H9 (cell line): Measurements from ENCODE around the gene CACNB4. TPM values are rescaled to one million over a fixed set of nuclear protein-coding genes. Genes with fewer than 3 reads are reported as not detected.

ENCODE experiments used
- DNase-seq: peaks from one replicate; pipeline ENCODE4 v3.0.0-alpha.2; 2017
- H2AFZ ChIP-seq: one replicate; pipeline ENCODE4 v1.6.1; 2013; ENCODE audit warnings: mild to moderate bottlenecking, low read length, control low read depth, moderate library complexity
- H2AK5ac ChIP-seq: 2 replicates; pipeline ENCODE4 v1.6.1; 2013; ENCODE audit warnings: low read length, control low read depth, mixed read lengths; ENCODE audit not compliant: insufficient read length
- H2BK120ac ChIP-seq: one replicate; pipeline ENCODE4 v1.6.1; 2013; ENCODE audit warnings: low read depth, mild to moderate bottlenecking, low read length, control low read depth, inconsistent platforms; ENCODE audit not compliant: poor library complexity, severe bottlenecking
- H2BK12ac ChIP-seq: 2 replicates; pipeline ENCODE4 v1.6.1; 2013; ENCODE audit warnings: low read length, control low read depth, mixed read lengths, low read depth; ENCODE audit not compliant: insufficient read length
- H2BK15ac ChIP-seq: 2 replicates; pipeline ENCODE4 v1.6.1; 2013; ENCODE audit warnings: low read depth, low read length, control low read depth
- H2BK20ac ChIP-seq: one replicate; pipeline ENCODE4 v1.6.1; 2013; ENCODE audit warnings: low read depth, mild to moderate bottlenecking, low read length, control low read depth, inconsistent platforms; ENCODE audit not compliant: poor library complexity, severe bottlenecking
- H2BK5ac ChIP-seq: 2 replicates; pipeline ENCODE4 v1.6.1; 2013; ENCODE audit warnings: low read length, control low read depth, mixed read lengths; ENCODE audit not compliant: insufficient read length
- H3K14ac ChIP-seq: 2 replicates; pipeline ENCODE4 v1.6.1; 2013; ENCODE audit warnings: low read length, control low read depth; ENCODE audit not compliant: insufficient read depth
- H3K18ac ChIP-seq: 2 replicates; pipeline ENCODE4 v1.6.1; 2013; ENCODE audit warnings: low read depth, mild to moderate bottlenecking, mixed read lengths, low read length, control low read depth; ENCODE audit not compliant: insufficient read length
- H3K23ac ChIP-seq: 2 replicates; pipeline ENCODE4 v1.6.1; 2013; ENCODE audit warnings: low read length, control low read depth, mixed read lengths, low read depth; ENCODE audit not compliant: insufficient read length
- H3K23me2 ChIP-seq: 2 replicates; pipeline ENCODE4 v1.6.1; 2013; ENCODE audit warnings: low read depth, mild to moderate bottlenecking, mixed read lengths, low read length, control low read depth; ENCODE audit not compliant: insufficient read length, poor library complexity, severe bottlenecking
- H3K27ac ChIP-seq: 2 replicates; pipeline ENCODE4 v1.5.1; 2013; ENCODE audit warnings: low read length, control low read depth, mixed read lengths, low read depth; ENCODE audit not compliant: insufficient read length
- H3K27me3 ChIP-seq: 2 replicates; pipeline ENCODE4 v1.6.1; 2013; ENCODE audit warnings: low read length, control low read depth, inconsistent platforms; ENCODE audit not compliant: insufficient read depth
- H3K4ac ChIP-seq: 2 replicates; pipeline ENCODE4 v1.6.1; 2013; ENCODE audit warnings: low read depth, mild to moderate bottlenecking, control low read depth, inconsistent platforms, low read length, moderate library complexity
- H3K4me1 ChIP-seq: 2 replicates; pipeline ENCODE4 v1.6.1; 2013; ENCODE audit warnings: low read length, control low read depth, inconsistent platforms; ENCODE audit not compliant: insufficient read depth
- H3K4me2 ChIP-seq: 2 replicates; pipeline ENCODE4 v1.6.1; 2013; ENCODE audit warnings: low read length, control low read depth, mixed read lengths; ENCODE audit not compliant: insufficient read length, insufficient read depth
- H3K56ac ChIP-seq: 2 replicates; pipeline ENCODE4 v1.6.1; 2013; ENCODE audit warnings: low read depth, mild to moderate bottlenecking, mixed read lengths, low read length, control low read depth; ENCODE audit not compliant: insufficient read length
- H3K79me1 ChIP-seq: 2 replicates; pipeline ENCODE4 v1.6.1; 2013; ENCODE audit warnings: low read depth, mild to moderate bottlenecking, moderate library complexity, low read length, control low read depth, inconsistent platforms; ENCODE audit not compliant: insufficient read depth, poor library complexity, severe bottlenecking
- H3K79me2 ChIP-seq: 2 replicates; pipeline ENCODE4 v1.6.1; 2013; ENCODE audit warnings: low read length, control low read depth, inconsistent platforms; ENCODE audit not compliant: insufficient read depth
- H3K9ac ChIP-seq: 2 replicates; pipeline ENCODE4 v1.6.1; 2013; ENCODE audit warnings: low read length, control low read depth, mixed read lengths; ENCODE audit not compliant: insufficient read length; ENCODE audit errors: extremely low read depth
- H3K9me3 ChIP-seq: one replicate; pipeline ENCODE4 v1.6.1; 2013; ENCODE audit warnings: low read depth, low read length, inconsistent platforms; ENCODE audit not compliant: control insufficient read depth
- H3T11ph ChIP-seq: one replicate; pipeline ENCODE4 v1.6.1; 2013; ENCODE audit warnings: mild to moderate bottlenecking, low read length, control low read depth, inconsistent platforms
- H4K20me1 ChIP-seq: one replicate; pipeline ENCODE4 v1.6.1; 2013; ENCODE audit not compliant: control insufficient read depth, insufficient read length, insufficient read depth
- H4K5ac ChIP-seq: 2 replicates; pipeline ENCODE4 v1.6.1; 2013; ENCODE audit warnings: low read depth, mild to moderate bottlenecking, mixed read lengths, low read length, control low read depth; ENCODE audit not compliant: insufficient read length
- H4K8ac ChIP-seq: replicated peaks from 2 replicates; pipeline ENCODE4 v1.6.1; 2013; ENCODE audit warnings: low read length, control low read depth, mixed read lengths, low read depth; ENCODE audit not compliant: insufficient read length
- H4K91ac ChIP-seq: 2 replicates; pipeline ENCODE4 v1.6.1; 2013; ENCODE audit warnings: low read depth, mild to moderate bottlenecking, moderate library complexity, mixed read lengths, low read length, control low read depth; ENCODE audit not compliant: insufficient read length
- H3K27ac Mint-ChIP-seq, 3 experiments: 2 replicates in 2 of 3; 3 replicates in 1 of 3; pipeline ENCODE4 v1.8.0; 2020 to 2021; ENCODE audit warnings: mixed read lengths in 3 of 3, mild to moderate bottlenecking in 1 of 3, moderate library complexity in 1 of 3
- H3K27me3 Mint-ChIP-seq: 2 replicates; pipeline ENCODE4 v1.8.0; 2021; ENCODE audit warnings: low read depth, mild to moderate bottlenecking, moderate library complexity, mixed read lengths
- H3K36me3 Mint-ChIP-seq, 3 experiments: 2 replicates in 2 of 3; 3 replicates in 1 of 3; pipeline ENCODE4 v1.8.0; 2020 to 2021; ENCODE audit warnings: low read depth in 3 of 3, mixed read lengths in 3 of 3; ENCODE audit not compliant: insufficient read depth in 1 of 3
- H3K4me1 Mint-ChIP-seq, 2 experiments: 2 replicates each; pipeline ENCODE4 v1.8.0; 2020; ENCODE audit warnings: mixed read lengths in 2 of 2
- H3K4me3 Mint-ChIP-seq, 2 experiments: 2 replicates in 1 of 2; 3 replicates in 1 of 2; pipeline ENCODE4 v1.8.0; 2020 to 2021; ENCODE audit warnings: mild to moderate bottlenecking in 2 of 2, mixed read lengths in 2 of 2, moderate library complexity in 1 of 2
- H3K9me3 Mint-ChIP-seq, 2 experiments: 2 replicates in 1 of 2; 3 replicates in 1 of 2; pipeline ENCODE4 v1.8.0; 2020; ENCODE audit warnings: mild to moderate bottlenecking in 2 of 2, mixed read lengths in 2 of 2, moderate library complexity in 1 of 2
- CTCF ChIP-seq: fragments of 200-600 bp; sonication (generic); conservative IDR thresholded peaks from 3 replicates; pipeline ENCODE4 v1.8.0; 2021; ENCODE audit warnings: antibody characterized with exemption, mild to moderate bottlenecking
- WGBS: extraction: QIAGEN DNeasy Blood & Tissue Kit; methylation state at CpG from one replicate; pipeline ENCODE4 v1.1.7; 2013; ENCODE audit warnings: missing lambda C conversion rate, low lambda C conversion rate, mixed read lengths; ENCODE audit not compliant: insufficient read length; ENCODE audit errors: extremely low coverage; 5-methylcytosine and 5-hydroxymethylcytosine counted together
- total RNA-seq: library from RNA; stranded (reverse); gene quantifications from 2 replicates; pipeline ENCODE4 v1.2.1, GENCODE V29; 2021

The CACNB4 gene
- total RNA-seq, 1 experiment from 2014 or later = 1.4 TPM

- no peak overlapping the region for H3K23ac ChIP-seq
- H2BK120ac ChIP-seq = no peak overlapping the region
- DNase-seq = no peak
- no peak overlapping the region for H3K9ac ChIP-seq
- H4K8ac ChIP-seq = no peak overlapping the region
- Mint-ChIP-seq H3K36me3 (no peaks in the 10 kb centered on the region; a peak in 1 of 7 replicates), H3K4me1 (no peaks in the 10 kb centered on the region), H3K27me3 (no peaks in the 10 kb centered on the region; the same call in 1 of the 2 replicates), H3K9me3 (no peaks in the 10 kb centered on the region), H3K4me3 (no peak overlapping the region), H3K27ac (no peak overlapping the region)
- no peak overlapping the region for H2BK15ac ChIP-seq
- H3K56ac ChIP-seq = no peak overlapping the region
- H3T11ph ChIP-seq = no peak overlapping the region
- H2BK12ac ChIP-seq = no peak overlapping the region
- no CpG with 5 or more reads among the region's 6 CpGs for WGBS
- H3K27ac ChIP-seq = no peak overlapping the region
- H3K23me2 ChIP-seq = no peaks in the 10 kb centered on the region
- no peaks in the 10 kb centered on the region for H3K27me3 ChIP-seq
- H2BK20ac ChIP-seq = no peak overlapping the region
- H3K4me2 ChIP-seq = no peak overlapping the region
- H3K79me2 ChIP-seq = no peaks in the 10 kb centered on the region
- H3K14ac ChIP-seq = no peak overlapping the region
- no peak for TF ChIP-seq CTCF
- H3K4me1 ChIP-seq = no peaks in the 10 kb centered on the region
- H4K20me1 ChIP-seq = no peaks in the 10 kb centered on the region
- no peak overlapping the region for H4K5ac ChIP-seq
- H2AFZ ChIP-seq = no peak overlapping the region
- H3K79me1 ChIP-seq = no peaks in the 10 kb centered on the region
- H3K4ac ChIP-seq = no peak overlapping the region
- H2AK5ac ChIP-seq = no peak overlapping the region
- H4K91ac ChIP-seq = no peak overlapping the region
- H3K18ac ChIP-seq = no peak overlapping the region
- no peaks in the 10 kb centered on the region for H3K9me3 ChIP-seq
- no peak overlapping the region for H2BK5ac ChIP-seq
Measured at GRCh38 chr2:152084076-152084475, 14.8 kb downstream of the CACNB4 start.
